LNCAP (cell line): ENCODE measurements around the gene NDUFV2.

Experiments used
- TF ChIP-seq, protein P1 (sequence below): fragments of 450-650 bp; IDR thresholded peaks from 2 replicates; pipeline ENCODE4 v1.5.1; 2017; ENCODE audit warnings: mild to moderate bottlenecking

The NDUFV2 gene

DNA sequence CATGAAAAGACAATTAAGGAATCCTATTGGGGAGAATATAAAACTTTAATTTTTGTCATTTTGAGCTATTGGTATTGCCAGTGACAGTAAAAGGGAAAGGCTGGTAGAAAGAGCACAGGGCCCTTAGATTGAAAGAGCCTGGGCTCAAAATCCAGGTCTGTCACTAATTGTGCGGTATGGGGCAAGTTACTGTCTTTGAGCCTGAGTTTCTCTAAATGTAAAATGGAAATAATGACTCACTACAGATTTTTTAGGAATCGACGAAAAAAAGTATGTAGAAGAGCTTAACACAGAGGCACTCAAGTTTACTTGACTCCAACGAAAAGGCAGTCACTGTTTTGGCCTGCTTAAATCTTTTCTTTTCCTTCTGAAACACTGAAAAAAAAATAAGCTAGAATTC, 7.0 kb downstream of the NDUFV2 start:
- TF ChIP-seq, protein P1, sequence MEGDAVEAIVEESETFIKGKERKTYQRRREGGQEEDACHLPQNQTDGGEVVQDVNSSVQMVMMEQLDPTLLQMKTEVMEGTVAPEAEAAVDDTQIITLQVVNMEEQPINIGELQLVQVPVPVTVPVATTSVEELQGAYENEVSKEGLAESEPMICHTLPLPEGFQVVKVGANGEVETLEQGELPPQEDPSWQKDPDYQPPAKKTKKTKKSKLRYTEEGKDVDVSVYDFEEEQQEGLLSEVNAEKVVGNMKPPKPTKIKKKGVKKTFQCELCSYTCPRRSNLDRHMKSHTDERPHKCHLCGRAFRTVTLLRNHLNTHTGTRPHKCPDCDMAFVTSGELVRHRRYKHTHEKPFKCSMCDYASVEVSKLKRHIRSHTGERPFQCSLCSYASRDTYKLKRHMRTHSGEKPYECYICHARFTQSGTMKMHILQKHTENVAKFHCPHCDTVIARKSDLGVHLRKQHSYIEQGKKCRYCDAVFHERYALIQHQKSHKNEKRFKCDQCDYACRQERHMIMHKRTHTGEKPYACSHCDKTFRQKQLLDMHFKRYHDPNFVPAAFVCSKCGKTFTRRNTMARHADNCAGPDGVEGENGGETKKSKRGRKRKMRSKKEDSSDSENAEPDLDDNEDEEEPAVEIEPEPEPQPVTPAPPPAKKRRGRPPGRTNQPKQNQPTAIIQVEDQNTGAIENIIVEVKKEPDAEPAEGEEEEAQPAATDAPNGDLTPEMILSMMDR: no peak

DNA sequence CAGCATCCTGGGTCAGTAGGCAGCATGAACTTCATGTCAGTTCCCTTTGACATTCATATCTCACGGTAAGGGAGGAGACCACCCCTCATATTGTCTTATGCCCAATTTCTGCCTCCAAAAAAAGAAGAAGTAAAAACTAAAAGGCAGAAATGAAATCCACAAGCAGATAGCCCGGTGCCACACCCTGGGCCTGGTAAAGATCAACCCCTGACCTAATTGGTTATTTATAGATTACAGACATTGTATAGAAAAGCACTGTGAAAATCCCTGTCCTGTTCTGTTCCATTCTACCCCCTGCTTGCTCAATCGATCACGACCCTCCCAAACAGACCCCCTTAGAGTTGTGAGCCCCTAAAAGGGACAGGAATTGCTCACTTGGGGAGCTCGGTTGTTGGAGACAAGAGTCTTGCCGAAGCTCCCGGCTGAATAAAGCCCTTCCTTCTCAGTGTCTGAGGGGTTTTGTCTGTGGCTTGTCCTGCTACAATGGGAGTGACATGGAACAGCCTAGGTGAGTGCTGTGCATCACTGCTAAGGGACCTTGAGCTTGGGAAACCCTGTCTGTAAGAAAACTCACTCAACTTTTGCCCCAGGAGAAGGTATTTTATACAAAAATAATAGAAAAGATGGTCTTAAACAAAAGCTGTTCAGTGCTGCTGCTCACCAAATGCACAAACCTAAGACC, 11.1 kb downstream of the NDUFV2 start:
- TF ChIP-seq, protein P1: no peak

DNA sequence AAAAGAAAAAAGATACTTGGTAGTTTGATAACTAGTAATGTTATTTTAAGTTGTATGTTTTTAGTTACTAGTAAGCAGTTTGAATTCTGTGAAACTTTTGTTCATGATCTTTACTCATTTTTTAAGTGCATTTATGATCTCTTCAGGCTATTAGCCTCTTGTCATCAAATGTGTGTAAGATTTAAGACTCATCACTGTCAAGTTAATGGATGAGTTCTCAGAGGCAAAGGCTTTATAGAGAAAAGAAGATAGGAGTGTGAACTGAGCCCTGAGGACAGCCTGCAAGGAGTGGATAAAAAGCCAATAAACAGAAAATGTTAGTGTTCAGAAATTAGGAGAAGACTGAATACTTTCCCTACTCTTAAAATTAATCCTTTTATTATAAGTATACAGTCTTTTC, 13.5 kb downstream of the NDUFV2 start:
- TF ChIP-seq, protein P1: no peak

DNA sequence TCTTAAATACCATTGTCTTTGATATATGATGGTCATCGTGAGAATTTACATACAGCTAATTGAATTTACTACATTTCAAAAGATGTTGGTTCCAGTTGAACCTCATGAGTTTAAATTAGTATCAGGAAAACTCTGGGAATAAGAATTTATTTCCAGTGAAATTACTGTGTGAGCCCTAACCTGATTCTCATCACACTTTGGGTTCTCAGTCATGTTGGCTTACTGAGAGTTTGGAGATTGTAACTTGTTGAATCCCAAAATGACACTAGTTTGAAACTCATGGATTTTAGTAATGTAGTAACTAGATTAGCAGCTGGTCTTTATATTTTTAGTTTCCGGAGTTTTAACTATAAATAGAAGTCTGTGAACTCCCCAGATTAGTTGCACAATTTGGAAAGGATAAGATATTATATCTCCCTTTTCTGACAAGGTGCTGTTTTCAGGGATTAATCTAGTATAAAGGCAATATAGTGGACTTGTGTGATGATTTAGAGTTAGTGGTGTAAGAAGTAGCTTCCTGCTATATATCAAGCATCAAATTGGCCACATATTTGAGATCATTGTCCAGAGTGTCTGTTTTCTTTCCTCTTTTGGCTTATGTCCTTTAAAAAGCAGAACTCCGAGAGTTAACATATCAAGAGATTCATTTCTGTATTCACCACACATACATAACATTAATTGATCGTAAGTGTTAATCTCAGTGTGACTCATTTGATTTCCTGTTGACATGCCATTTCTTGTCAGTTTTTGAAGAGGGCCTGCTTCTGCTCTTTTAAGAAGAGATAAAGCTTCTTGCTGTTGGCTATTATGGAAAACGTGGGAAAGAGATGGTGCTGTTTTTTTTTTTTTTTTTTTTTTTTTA, 15.7 kb downstream of the NDUFV2 start:
- TF ChIP-seq, protein P1: no peak

GRCh38 chr18:9120796-9121195, 18.3 kb downstream of the NDUFV2 start:
- TF ChIP-seq, protein P1: no peak

GRCh38 chr18:9123520-9123919, 21.0 kb downstream of the NDUFV2 start:
- TF ChIP-seq, protein P1: no peak

GRCh38 chr18:9124824-9125223, 22.3 kb downstream of the NDUFV2 start:
- TF ChIP-seq, protein P1: no peak
